Breast epithelium (tissue), 3 donors: ENCODE data around the gene PTPRU.

Source experiments
- POLR2A ChIP-seq: fragments of 450-650 bp; IDR thresholded peaks from one replicate; pipeline ENCODE4 v1.6.1; 2016; ENCODE audit warnings: antibody characterized with exemption, mild to moderate bottlenecking, moderate library complexity
- TF ChIP-seq, protein P1 (sequence below), 3 donors: fragments of 450-650 bp; IDR thresholded peaks; one replicate each; pipeline ENCODE4 v1.5.1; 2016 to 2017; ENCODE audit warnings: antibody characterized with exemption in 3 of 3, mild to moderate bottlenecking in 3 of 3, moderate library complexity in 3 of 3

DNA sequence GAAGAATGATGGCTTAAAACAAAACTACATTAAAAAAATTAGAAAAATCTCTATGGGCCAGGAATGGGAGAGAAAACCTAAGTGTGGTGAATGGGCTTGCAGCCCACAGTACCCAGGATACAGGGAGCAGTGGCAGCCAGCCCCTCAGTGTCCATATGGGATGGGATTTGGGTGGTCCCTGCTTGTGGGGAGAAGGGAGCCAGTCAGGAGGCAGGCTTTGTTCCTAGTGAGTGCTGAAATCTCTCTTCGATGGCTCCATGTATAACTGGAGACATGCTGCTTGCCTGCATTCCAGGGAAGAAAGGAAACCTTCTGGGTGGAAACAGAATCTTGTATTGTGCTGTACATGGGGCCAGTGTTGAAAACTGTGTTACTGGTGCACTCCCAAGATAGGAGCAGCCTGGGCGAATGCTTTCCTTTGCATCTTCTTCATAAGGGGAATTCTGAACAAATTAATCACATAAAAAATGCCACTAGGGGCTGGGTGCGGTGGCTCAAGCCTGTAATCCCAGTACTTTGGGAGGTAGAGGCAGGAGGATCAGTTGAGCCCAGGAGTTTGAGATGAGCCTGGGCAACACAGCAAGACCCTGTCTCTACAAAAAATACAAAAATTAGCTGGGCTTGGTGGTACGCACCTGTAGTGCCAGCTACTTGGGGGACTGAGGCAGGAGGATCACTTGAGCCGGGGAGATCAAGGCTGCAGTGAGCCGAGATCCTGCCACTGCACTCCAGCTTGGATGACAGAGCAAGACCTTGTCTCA is 36.0 kb downstream of the PTPRU start:
- TF ChIP-seq POLR2A: no peak
- TF ChIP-seq, protein P1, sequence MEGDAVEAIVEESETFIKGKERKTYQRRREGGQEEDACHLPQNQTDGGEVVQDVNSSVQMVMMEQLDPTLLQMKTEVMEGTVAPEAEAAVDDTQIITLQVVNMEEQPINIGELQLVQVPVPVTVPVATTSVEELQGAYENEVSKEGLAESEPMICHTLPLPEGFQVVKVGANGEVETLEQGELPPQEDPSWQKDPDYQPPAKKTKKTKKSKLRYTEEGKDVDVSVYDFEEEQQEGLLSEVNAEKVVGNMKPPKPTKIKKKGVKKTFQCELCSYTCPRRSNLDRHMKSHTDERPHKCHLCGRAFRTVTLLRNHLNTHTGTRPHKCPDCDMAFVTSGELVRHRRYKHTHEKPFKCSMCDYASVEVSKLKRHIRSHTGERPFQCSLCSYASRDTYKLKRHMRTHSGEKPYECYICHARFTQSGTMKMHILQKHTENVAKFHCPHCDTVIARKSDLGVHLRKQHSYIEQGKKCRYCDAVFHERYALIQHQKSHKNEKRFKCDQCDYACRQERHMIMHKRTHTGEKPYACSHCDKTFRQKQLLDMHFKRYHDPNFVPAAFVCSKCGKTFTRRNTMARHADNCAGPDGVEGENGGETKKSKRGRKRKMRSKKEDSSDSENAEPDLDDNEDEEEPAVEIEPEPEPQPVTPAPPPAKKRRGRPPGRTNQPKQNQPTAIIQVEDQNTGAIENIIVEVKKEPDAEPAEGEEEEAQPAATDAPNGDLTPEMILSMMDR (IDR thresholded peaks at IDR 0.05): no peak
